Measurements from ENCODE around the gene KIAA1671.

The KIAA1671 gene

DNA sequence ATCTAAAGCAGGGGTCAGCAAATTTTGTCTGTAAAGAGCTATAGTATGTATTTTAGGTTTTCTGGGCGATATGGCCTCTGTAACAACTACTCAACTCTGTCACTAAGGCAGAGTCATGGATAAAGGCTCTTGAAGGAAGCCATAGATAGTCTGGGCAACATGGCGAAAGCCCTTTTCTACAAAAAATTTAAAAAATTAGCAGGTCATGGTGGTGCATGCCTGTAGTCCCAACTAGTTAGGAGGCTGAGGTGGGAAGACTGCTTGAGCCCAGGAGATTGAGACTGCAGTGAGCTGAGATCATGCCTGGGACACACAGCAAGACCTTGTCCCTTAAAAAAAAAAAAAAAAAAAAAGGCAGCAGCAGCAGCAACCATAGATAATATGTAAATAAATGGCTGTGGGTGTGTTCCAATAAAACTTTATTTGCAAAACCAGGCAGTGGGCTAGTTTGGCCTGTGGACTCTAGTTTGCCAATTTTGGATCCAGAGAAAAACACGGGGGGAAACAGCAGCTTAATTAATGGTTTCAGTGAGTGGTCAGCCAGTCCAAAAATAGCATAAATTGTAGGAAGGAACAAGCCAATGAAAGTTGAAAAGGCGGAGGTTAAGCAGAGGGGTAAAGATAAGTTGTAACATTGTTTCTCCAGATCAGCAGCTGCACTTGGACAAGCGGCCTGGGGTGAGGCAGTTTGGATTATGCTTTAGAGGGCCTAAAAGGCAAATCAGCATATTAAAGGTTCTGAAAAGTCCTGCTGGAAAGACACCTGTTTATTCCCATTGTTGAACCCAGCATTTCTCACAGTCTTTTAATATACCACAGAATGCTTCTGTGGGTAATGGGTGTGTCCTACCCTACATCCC, 62.6 kb downstream of the KIAA1671 start:
- DNase-seq (ENCODE audit: low read depth), result no peak

DNA sequence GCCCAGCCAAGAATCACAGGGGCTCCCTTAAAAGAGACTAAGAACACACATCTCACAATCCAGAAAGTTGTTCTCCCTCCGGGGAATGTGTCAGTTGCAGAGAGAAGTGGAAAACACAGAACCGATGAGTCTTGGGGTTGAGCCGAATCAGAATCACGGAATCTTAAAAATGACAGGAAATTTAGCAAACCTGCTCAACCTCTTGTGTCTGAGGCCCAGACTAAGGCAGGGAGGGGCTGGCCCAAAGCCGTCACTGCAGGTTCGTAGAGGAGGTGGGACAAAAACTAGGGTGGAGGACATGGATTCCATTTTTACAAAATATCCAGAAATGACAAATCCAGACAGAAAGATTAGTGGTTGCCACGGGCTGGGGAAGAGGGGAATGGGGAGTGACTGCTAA, 63.8 kb downstream of the KIAA1671 start:
- no peak for DNase-seq (ENCODE audit: low read depth)

DNA sequence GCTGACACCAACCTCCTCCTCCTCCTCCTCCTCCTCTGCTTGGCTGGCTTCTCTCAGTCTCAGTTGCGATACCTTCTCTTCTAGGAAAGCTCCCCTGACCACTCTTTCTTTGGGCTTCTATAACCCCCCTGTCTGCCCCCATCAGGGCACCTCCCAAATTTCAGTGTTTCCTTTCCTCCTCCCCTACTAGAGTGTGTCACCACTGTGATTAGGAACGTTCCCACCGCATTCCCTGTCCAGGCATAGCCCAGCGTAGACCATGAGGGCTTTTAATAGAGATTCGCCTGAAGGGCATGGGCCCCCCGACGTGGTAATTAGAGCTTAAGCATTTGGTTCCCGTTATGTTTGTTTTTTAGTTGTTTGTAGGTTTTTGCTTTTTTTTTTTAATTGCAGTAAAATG, 65.5 kb downstream of the KIAA1671 start:
- no peak for DNase-seq (ENCODE audit: low read depth)

DNA sequence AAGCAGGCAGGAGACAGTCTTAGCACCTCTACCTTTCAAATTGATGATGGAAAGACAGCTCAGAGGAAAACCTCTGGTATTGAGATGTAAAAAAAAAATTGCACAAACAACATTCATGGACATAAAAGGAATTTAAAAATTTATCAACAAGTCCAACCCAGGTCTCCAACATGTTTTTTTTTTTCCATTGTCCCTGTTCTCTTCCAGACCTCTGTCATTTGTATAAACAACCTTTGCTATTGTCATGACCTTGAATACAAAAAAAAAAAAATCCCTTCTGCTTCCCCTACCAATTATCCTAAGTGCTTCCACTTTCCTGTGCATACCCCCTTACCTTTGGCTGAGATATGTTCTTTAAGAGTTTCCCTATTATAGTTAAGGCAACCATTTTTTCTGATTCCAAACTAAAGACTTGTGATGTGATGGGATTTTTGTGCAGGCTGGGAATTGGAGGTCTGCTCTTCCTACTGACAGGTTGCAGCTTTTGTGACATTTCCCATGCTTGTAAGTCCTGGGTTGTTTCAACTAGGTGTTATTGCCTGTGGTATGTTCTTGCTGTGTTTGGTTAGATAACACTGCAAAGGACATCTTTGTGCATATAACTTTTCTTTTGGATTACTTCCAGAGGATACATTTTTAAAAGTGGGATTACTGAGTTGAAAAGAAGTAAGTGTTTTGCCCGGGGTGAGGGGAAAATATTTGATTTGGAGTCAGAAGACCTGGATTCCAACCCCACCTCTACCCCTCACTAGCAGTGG, 67.1 kb downstream of the KIAA1671 start:
- no peak for DNase-seq (ENCODE audit: low read depth)

DNA sequence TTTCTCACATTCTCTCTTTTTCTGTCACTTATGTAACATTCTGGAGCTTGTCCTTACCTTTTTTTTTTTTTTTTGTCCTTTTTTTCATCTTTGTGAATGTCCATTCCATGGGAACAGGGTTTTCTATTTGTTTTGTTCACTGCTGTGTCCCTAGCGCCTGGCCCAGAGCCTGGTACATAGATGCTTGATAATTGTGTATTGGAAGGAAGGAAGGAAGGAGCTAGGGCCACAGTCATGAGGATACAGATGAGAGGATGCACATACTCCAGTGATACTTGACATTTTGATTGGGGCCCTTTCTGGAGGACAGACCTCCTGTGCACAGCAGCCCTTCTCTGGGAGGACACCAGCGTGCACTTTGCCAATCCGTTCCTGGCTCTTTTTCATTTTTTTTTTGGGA, 68.9 kb downstream of the KIAA1671 start:
- no peak for DNase-seq (ENCODE audit: low read depth)

DNA sequence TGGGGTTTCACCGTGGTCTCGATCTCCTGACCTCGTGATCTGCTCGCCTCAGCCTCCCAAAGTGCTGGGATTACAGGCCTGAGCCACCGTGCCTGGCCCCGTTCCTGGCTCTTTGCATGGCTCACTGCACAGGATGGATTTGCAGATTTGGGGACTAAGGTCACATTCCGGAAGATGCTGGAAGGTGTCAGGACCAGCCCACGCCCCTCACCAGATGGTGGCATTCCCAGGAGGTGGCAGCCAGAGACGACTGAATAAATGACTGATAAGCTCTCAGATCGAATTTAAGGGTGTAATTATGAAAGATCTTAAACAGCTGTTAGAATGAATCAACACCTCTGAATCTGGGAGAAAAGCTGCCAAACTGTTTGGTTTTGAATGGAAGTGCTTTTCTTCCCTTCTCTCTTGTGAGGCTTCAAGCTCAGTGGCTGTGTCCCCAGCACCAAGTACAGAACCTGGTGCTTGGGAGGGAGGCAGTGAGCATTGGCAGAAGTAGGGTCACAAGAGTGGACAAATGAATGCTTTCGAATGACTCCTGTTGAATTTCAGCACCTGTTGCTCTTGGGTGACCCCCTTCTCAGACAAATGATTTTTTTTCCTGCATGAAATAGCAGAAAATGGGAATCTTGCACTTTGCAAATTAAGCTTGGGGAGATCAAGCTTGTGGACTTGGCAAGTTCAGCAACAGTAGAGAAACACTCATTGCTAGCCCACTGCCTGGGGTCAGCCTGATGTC, 69.6 kb downstream of the KIAA1671 start:
- DNase-seq (ENCODE audit: low read depth), result no peak

DNA sequence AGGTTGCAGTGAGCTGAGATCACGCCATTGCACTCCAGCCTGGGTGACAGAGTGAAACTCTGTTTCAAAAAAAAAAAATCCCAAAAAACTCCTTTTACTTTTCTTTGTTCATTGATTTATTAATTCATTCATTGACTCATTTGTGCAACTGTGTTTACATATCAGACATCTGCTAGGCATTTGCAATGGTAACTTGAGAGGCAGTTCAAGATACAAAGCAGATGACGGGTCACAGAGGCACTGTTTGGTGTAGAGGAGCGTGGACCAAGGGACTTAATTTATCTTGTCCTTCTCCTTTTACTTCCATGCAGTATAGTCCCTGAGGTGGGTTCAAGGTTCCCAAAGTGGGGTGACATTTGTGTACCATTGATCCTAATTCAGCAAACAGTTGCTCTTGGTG, 71.4 kb downstream of the KIAA1671 start:
- DNase-seq (ENCODE audit: low read depth), result no peak

DNA sequence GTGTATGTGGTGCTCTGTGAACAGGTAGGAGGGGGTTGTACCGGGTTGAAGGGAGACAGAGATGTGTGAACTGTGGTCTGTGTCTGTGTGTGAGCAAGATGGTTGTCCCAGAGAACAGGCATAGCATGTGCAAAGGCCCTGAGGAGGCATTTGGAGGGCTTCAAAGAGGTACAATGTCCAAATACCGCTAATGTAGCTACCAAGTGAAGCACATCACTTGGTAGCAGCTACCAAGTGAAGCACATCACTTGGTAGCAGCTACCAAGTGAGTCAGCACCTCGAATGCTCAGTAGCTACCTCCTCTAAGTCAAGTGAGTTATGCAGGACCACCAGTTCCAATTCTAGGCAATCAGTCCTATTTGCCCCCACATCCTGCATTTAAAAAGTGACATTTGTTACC, 72.4 kb downstream of the KIAA1671 start:
- no peak for DNase-seq (ENCODE audit: low read depth)

DNA sequence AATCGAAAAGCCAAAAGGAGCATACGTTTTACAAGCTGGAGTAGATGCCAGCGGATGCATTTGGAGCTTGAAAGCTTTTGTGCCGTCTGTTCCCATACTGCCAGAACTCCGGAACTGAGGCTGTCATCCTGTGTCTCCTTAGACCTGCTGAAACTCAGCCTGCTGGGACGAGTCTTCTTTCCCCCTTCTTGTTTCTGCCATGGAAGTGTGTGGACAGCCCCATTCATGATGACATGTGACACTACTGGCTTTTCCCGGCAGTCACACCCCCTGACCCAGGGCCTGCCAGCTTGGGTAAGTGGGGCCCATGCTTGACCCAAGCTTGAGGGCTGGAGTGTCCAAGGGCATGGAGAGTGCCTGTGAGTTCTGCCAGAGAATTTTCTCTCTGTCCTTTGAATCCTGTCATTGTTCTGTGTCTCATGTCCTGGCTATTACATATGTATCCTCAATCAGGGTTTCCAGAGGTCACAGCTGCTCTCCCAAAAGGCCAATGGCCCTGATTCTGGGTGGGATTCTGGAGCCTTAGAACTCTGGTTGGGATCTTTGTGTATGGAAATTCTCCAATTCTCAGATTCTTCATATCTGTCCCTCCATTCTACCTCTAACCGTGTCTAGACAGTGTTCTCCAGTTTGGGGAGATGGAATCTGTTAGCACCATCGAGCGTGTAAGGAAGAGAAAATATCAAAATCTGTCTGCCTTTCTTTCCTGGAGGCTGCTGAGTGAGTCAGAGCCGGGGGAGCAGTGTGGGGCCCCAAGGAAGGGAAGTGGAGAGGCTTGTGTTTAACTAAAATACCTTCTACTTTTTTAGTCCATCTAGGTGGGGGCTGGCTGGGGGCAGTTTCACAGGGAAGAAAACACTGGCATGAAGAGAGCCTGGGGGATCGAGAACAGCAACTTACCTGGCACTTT, 73.2 kb downstream of the KIAA1671 start:
- DNase-seq (ENCODE audit: low read depth), result no peak

DNA sequence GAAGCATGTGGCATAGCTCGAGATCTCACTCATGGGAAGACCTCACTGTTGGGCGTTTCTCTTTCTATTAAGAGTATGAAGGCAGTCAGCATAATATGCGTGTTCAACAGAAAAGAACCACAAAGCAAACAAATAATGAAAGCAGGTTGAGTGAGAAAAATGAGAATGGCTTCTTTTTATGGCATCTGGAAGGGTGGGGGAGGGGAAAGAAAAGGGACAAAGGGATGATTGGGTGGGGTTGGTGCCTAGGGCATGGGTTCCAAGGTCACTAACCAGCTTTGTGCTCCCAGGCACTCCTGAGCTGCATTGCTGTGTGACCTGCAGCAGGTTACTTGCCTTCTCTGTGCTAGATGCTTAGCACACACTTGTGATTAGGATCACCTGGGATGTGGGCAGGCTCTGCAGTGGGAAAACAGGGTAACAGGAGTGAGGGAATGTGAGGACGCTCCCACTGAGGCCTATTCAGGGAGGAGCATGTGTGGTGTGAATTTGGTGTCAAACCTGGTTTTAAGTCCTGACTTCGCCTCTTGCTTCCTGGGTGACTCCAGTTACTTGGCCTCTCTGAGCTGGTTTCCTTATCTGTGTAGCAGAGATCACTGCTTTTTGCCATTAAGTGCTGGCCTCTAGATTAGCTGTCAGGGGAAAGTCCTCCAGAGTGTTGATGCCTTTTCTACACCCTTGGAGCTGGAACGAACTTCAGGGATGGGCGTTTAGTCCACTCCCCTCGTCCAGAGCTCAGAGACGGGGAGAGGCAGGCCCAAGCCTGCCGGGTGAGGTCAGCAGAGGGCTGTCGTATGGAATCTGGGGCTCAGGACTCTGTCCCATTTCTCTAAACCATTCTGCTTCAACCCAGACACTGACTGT, 74.8 kb downstream of the KIAA1671 start:
- DNase-seq (ENCODE audit: low read depth), result no peak

DNA sequence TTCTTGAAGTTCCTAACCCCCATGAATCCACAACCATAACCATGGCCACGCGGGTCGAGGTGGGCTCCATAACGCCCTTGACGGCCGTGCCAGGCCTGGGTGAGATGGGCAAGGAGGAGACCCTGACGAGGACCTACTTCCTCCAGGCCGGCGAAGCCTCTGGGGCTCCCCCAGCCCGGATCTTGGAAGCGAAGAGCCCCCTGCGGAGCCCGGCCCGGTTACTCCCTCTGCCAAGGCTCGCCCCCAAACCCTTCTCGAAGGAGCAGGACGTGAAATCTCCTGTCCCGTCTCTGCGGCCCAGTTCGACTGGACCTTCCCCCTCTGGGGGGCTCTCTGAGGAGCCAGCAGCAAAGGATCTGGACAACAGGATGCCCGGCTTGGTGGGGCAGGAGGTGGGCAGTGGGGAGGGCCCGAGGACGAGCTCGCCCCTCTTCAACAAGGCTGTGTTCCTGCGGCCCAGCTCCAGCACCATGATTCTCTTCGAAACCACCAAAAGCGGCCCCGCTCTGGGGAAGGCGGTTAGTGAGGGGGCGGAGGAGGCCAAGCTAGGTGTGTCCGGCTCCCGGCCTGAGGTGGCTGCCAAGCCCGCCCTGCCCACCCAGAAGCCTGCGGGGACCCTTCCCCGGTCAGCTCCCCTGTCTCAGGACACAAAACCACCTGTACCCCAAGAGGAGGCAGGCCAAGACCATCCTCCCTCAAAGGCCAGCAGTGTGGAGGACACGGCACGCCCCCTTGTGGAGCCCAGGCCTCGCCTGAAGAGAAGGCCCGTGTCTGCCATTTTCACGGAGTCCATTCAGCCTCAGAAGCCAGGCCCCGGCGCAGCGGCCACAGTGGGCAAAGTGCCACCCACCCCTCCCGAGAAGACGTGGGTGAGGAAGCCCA, 75.7 kb downstream of the KIAA1671 start:
- no peak for DNase-seq (ENCODE audit: low read depth)

DNA sequence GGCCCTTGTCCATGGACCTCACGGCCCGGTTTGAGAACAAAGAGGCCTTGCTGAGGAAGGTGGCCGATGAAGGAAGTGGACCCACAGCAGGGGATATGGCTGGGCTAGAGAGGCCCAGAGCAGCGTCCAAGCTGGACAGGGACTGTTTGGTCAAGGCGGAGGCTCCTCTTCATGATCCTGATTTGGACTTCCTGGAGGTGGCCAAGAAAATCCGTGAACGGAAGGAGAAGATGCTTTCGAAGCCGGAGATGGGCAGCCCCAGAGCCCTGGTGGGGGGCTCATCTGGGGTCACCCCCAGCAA, 76.3 kb downstream of the KIAA1671 start:
- DNase-seq (ENCODE audit: low read depth), result no peak

DNA sequence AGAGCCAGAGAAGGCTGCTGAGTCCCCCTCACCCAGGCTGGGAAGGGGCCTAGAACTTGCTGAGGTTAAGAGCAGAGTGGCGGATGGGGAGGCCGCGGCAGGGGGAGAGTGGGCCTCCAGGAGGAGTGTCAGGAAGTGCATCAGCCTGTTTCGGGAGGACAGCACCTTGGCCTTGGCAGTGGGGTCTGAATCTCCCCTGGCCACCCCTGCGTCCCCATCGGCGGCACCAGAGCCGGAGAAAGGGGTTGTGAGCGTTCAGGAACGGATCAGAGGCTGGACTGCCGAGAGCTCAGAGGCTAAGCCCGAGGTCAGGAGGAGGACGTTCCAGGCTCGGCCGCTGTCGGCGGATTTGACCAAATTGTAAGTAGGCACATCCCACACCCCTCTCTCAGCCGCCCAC, 76.7 kb downstream of the KIAA1671 start:
- DNase-seq (ENCODE audit: low read depth), result no peak

DNA sequence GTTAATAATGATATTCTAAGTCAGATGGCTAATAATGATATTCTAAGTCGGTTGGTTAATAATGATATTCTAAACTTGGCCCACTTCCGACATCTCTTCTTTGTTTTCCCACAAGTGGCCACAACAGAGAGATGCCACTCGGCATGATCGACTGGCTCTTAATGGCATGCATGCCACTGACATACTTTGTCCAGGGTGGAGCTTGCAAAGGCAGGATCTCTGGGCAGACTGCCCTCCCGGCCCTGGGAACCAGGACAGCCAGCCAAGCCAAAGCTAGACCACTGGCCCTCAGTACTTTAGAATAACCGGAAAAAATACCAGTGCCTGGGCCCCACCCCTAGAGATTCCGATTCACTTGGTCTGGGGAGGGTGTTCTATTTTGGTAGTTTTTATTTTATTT, 78.1 kb downstream of the KIAA1671 start:
- DNase-seq (ENCODE audit: low read depth), result no peak

DNA sequence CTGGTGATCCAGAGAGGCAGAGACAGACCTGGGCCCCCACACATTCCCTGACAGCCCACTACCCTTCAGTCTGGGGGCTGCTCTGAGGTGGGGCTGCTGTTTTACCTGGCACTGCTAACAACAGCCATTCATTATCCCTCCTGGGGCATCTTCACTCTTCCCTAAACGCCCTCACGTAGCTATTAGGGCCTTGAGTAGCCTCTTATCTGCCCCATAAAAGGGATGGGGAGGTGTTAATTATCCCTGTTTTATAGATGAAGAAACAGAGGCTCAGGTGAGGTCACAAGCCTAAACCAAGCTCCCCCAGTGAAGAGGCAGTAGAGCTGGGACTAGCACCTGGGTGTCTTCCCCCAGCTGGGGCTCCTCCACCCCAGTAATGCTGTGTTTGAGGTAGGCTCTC, 79.5 kb downstream of the KIAA1671 start:
- no peak for DNase-seq (ENCODE audit: low read depth)

DNA sequence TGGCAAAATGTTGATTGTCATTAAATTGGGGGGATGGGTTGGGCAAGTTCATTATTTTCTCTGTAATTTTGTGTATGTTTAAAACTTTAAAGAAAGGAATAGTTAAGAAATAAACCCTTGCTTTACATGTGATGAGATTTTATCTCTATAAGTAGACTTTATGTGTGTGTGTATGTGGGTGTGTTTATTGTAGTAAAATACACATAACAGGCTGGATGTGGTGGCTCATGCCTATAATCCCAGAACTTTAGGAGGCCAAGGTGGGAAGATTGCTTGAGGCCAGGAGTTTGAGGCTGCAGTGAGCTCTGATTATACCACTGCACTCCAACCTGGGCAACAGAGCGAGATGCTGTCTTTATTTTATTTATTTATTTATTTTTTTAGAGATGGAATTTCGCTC, 83.2 kb downstream of the KIAA1671 start:
- DNase-seq (ENCODE audit: low read depth), result no peak

DNA sequence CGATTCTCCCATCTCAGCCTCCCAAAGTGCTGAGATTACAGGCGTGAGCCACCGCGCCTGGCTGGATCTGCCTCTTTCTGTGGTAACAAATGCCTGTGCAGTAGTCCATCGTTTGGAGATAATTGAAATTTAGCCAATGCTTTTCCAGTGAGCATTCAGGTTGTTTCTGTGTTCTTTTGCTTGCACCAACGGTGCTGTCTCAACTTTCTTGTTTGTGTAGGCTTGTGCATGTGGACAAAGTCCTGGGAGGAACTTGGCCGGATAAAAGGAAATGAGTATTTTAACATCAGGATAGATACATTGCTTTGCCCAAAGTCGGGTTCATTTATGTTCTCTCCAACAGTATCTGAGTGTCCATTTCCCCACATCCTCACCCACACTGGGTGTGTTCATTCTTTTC, 85.7 kb downstream of the KIAA1671 start:
- DNase-seq (ENCODE audit: low read depth), result no peak

DNA sequence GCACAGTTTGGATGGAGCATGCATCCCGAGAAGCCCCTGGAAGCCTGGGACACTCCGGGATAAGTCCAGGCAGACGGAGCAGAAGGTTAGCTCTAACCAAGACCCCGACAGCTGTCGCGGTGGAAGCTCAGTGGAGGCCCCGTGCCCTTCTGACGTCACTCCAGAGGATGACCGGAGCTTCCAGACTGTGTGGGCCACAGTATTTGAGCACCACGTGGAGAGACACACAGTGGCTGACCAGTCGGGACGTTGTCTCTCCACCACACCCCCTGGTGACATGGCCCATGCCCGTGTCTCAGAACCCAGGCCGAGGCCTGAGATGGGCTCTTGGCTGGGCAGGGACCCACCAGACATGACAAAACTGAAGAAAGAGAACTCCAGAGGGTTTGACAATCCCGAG, 86.3 kb downstream of the KIAA1671 start:
- no peak for DNase-seq (ENCODE audit: low read depth)

DNA sequence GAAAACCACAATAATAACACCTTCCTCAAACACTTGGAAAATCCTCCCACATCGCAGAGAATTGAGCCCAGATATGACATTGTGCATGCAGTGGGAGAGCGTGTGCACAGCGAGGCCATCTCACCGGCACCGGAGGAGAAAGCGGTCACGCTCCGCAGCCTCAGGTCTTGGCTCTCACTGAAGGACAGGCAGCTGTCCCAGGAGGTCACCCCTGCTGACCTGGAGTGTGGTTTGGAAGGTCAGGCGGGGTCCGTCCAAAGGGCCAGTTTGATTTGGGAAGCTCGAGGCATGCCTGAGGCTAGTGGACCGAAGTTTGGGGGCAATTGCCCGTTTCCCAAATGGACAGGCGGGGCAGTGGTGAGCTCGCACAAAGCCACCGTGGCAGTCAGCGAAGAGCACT, 86.7 kb downstream of the KIAA1671 start:
- DNase-seq (ENCODE audit: low read depth), result no peak

DNA sequence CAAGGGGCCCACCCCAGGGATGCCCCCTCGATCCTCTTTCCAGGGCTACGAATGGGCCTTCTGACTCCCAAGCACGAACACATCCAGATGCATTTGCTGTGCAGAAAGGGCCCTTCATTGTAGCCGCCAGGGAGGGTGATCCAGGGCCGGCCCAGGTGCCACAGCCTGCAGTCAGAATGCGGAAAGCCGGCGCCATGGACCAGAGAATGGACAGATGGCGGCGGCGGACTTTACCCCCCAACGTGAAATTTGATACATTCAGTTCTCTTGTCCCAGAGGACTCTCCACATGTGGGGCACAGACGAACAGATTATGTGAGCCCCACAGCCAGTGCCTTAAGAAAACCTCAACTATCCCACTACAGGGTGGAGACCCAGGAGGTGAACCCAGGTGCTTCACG, 87.2 kb downstream of the KIAA1671 start:
- DNase-seq (ENCODE audit: low read depth), result no peak

All from stimulated activated CD8-positive, alpha-beta memory T cell treated with anti-CD3 and anti-CD28 coated beads, Interleukin-15, amount 100 ng/mL, for 1 hour (primary cell).